ENCODE measurements around the gene PRR12.

- TF ChIP-seq CTCF (IDR thresholded peaks at IDR 0.05) (no peak), POLR2A (IDR thresholded peaks at IDR 0.05) (no peak)
These were observed 76.5 kb downstream of the PRR12 start for GRCh38 chr19:49667473-49667872.
